Measurements from ENCODE around the gene UNC5CL. TPM values are rescaled to one million over a fixed set of nuclear protein-coding genes. Genes with fewer than 3 reads are reported as not detected.

The UNC5CL gene
- total and polyA plus RNA-seq, 2 of the 8 experiments (the other 6 are each of a cell fraction or from before 2014, with no cell fraction given) = 1.3 to 1.7 TPM

GRCh38 chr6:41080621-41081020 is 41.6 kb upstream of the UNC5CL start (continued):
- TF ChIP-seq KDM5A (IDR thresholded peaks at IDR 0.05; ENCODE audit: low read length) = no peak

Data from H1 (cell line).